Caki2 (cell line): ENCODE data around the gene SHROOM4. TPM values are rescaled to one million over a fixed set of nuclear protein-coding genes. Genes with fewer than 3 reads are reported as not detected.

ENCODE experiments used
- DNase-seq: peaks from one replicate; pipeline ENCODE4 v3.0.0-alpha.2; 2015; ENCODE audit warnings: low read depth
- in situ Hi-C: cut with HindIII; loops from 2 replicates; pipeline ENCODE4 v1.10.0; 2016; ENCODE audit warnings: low sequenced_read_pairs, low pct_unique_long_range_greater_than_20kb, mixed read lengths
- total RNA-seq: library from RNA; depleted of rRNA; stranded (reverse); fragments of >200 nt; shearing (Covaris generic); gene quantifications from 2 replicates; pipeline ENCODE4 v1.2.3, GENCODE V29; 2014; ENCODE audit warnings: low replicate concordance

Gene SHROOM4
- total RNA-seq, 1 experiment from 2014 or later: 3.7 TPM

- in situ Hi-C loops: no loop called here
- DNase-seq: peak; percentile 9
These were observed 15.2 kb downstream of the SHROOM4 start for GRCh38 chrX:50798783-50799182.

DNA sequence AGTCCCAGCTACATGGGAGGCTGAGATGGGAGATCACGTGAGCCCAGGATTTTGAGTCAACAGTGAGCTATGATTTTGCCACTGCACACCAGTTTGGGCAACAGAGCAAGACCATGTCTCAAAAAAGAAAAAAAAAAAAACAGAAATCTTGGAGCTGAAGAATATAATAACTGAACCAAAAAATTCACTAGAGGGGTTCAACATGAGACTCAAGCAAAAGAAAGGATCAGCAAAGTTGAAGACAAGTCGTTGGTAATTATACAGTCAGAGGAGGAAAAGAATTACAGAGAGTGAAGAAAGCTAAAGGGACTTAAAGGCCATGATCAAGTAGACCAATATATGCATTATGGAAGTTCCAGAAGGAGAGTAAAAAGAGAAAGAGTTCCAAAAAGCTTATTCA is 26.9 kb downstream of the SHROOM4 start:
- DNase-seq: no peak
- in situ Hi-C loops: no loop called here

DNA sequence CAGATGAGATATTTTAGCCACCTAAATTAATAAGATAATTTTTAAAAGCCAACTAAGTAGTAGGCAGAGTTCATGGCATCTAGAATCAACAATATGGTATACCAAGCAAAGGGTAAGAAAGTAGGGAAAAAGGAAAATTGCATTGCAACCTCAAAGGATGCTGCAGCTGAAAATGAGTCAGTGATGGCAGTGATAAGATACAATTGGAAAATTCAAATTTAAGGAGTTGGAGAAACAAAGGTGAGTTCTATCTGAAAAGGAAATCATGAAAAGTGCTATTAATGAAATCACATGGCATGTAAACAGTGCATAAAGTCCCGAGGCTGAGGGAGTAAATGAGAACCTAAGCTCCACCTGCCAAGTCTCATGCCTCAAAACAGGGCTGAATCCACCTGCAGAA is 33.9 kb downstream of the SHROOM4 start:
- in situ Hi-C loops: no loop called here
- DNase-seq: no peak

DNA sequence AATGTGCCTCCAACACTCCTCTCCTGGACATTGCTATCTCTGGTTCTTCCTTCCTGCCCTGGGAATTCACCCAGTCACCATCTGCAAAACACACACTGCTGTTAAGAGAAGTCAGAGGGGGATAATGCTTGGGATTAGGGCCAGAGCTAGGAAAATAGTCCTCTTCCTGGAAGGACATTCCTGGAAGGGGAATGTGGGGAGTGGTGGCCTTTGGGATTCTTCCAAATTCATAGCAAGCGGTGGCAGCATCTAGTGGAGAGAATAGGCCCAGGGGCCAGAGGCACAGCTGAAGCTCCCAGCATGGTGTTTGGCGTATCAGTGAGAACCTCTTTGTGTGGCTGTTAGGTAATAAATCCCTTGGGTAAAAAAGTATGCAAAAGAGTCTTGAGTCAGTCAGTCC is 34.3 kb downstream of the SHROOM4 start:
- in situ Hi-C loops: no loop called here
- DNase-seq: no peak

DNA sequence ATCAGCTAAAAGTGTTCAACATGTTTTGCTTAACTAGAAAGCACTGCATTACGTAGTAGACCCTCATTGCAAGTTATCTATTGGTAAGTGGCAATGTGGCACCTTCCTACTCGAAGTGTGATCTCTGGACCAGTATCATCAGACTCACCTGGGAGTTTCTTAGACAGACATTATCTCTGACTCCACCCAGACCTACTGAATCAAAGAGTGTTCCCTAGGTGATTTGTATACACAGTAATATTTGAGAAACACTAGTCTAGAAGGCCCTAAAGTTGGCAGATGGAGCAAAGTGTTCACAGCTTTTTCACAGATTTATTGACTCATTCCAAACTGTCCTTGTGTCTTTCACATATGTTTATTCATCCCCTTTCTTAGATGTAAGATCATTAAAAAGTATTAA is 35.7 kb downstream of the SHROOM4 start:
- in situ Hi-C loops: no loop called here
- no peak for DNase-seq

DNA sequence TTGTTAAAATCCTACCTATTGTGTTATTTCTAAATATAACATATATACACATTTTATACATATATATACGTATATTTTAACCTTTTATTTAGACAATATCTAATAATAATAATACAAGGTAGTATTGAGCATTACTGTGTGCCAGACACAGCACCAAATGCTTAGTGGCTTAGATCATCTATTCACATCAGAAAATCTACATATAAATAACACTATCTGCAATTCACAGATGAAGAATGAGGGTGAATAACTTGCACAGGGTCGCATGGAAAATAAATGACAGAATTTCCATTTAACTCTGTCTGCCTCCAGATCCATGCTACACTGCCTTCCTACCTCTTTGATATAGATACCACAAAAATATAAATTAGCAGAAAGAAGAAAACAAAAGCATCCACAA is 37.7 kb downstream of the SHROOM4 start:
- DNase-seq: no peak
- in situ Hi-C loops: no loop called here

- in situ Hi-C loops: no loop called here
- DNase-seq: no peak
These were observed 42.6 kb downstream of the SHROOM4 start for GRCh38 chrX:50771382-50771781.

DNA sequence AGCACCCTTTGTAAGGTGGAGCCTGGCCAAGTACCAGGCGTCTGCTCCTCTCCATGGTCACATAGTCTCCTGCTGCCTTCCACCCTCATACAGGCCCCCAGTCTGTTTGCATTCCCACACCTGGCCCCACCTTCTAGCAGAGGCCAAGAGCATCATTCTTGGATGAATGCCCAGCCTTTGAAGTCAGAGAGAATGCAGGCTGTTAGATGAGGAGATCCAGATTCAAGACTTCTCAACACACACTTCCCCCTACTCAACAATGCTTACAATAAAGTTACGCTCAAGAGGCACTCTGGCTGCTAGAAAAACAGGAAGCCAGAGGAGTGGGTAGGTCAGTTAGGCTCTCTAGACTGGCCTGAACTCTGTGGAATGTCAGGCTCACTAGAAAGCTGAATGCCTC is 43.3 kb downstream of the SHROOM4 start:
- DNase-seq: peak; percentile 44
- in situ Hi-C loops: no loop called here

GRCh38 chrX:50769389-50770063 is 44.5 kb downstream of the SHROOM4 start:
- in situ Hi-C loops: no loop called here
- DNase-seq: no peak

DNA sequence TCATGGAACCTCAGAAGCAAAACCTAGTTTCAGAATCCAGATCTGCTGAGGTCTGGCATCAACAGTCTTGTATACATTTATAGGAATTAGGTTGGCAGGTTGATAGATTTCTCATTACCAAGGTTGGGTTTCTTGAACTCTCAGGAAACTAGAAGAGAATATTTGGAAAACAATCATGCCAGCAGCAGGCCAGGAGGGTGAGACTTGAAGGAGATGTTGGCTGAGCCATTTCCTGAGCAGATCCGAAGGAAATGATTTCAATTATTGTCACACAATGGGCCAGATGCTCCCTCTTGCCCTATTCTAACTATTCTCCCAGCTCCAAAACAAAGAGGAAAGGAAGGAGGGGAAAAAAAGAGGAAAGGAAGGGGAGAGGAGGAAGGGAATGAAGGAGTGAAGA is 45.2 kb downstream of the SHROOM4 start:
- in situ Hi-C loops: no loop called here
- no peak for DNase-seq

DNA sequence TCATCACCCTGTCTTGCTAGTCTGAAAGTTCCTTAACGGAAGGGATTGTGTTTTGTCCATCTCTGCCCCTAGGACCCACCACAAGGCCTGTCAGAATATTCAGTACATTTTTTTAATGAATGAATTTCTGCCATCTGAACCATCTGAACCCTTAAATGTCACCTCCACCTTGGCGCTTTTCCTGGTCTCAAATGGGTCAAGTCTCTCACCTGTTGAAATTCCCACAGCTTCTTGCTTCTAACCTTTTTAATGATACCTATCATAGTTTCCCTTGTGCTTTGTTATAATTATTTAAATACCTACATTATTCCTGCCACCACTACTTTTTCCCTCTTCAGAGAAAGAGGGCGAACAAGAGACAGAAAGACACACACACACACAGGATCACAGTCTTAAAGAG is 48.0 kb downstream of the SHROOM4 start:
- in situ Hi-C loops: no loop called here
- no peak for DNase-seq

- no peak for DNase-seq
- in situ Hi-C loops: no loop called here
These were observed 51.4 kb downstream of the SHROOM4 start for GRCh38 chrX:50762578-50762977.

GRCh38 chrX:50756276-50756675 is 57.7 kb downstream of the SHROOM4 start:
- in situ Hi-C loops: no loop called here
- DNase-seq: no peak

DNA sequence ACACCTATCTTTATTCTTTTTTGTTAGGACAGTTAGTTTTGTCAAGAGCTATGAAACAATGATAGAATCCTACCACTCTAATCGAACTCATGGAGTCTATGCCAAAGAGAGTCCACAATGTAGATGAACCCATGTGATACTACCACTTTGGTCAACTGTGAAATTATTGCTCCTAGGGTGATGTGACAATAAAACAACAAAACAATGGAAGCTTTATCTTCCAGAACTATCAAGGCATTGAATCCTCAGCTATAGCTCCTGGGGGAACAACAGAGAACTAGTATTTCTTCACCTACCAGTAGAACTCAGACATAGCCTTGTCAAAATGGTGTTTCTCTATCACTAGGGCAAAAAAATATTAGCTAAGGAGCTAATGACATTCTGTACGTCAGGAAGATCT is 62.9 kb downstream of the SHROOM4 start:
- in situ Hi-C loops: no loop called here
- DNase-seq: no peak

DNA sequence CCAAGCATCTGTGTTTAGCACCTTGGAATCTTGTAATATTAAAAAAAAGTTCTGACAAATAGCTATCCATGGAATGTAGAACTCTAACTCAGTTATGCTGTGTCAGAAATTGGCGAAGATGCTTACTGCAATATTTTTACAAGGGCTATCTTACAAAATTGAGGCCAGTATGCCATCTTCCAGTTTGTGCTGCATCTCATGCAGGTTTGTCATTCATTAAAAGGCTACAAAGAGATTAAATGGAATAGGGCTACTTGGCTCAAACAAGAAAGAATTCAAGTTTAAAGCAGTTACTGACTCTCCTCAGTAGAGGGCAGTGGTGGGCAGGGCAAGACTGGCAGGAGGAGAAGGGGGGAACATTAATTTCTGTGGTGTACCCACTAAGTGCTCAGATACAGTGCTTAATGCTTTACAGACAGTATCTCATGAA is 66.5 kb downstream of the SHROOM4 start:
- in situ Hi-C loops: no loop called here
- DNase-seq: peak; percentile 12

DNA sequence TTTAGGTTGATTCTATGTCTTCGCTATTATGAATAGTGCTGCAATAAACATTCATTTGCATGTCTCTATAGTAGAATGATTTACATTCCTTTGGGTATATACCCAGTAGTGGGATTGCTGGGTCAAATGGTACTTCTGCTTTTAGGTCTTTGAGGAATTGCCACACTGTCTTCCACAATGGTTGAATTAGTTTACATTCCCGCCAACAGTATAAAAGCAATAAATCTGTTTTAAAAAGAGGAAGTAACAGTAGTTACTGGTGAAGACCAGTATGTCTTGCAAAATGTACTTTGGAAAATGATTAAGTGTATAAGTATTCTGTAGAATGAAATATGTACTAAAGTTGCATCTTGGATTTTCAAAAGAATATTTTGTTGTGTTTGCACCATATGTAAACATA is 77.3 kb downstream of the SHROOM4 start:
- in situ Hi-C loops: no loop called here

GRCh38 chrX:50726296-50726695 is 87.7 kb downstream of the SHROOM4 start:
- DNase-seq: no peak
- in situ Hi-C loops: no loop called here

More for the DNA sequence above, 77.3 kb downstream of the SHROOM4 start:
- DNase-seq: no peak

- in situ Hi-C loops: no loop called here
- DNase-seq: no peak
These were observed 88.7 kb downstream of the SHROOM4 start for GRCh38 chrX:50725310-50725709.

DNA sequence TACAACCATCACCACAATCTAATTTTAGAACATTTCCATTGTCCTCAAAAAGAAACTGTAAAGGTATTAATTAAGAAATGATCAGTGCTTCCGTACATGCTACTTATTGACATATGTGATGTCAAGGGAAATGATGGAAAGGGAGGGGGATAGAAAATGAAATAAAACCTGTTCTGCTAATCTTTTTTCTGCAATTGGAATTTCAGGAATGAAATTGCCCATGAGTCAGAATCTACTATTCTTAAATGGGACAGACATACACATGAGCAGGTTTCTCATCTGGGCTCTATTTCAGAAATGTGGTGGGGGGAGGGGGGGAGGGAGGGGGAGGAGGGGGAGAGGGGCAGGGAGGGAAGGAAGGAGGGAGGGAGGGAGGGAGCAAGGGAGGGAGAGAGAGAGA is 91.0 kb downstream of the SHROOM4 start:
- no peak for DNase-seq
- in situ Hi-C loops: no loop called here

DNA sequence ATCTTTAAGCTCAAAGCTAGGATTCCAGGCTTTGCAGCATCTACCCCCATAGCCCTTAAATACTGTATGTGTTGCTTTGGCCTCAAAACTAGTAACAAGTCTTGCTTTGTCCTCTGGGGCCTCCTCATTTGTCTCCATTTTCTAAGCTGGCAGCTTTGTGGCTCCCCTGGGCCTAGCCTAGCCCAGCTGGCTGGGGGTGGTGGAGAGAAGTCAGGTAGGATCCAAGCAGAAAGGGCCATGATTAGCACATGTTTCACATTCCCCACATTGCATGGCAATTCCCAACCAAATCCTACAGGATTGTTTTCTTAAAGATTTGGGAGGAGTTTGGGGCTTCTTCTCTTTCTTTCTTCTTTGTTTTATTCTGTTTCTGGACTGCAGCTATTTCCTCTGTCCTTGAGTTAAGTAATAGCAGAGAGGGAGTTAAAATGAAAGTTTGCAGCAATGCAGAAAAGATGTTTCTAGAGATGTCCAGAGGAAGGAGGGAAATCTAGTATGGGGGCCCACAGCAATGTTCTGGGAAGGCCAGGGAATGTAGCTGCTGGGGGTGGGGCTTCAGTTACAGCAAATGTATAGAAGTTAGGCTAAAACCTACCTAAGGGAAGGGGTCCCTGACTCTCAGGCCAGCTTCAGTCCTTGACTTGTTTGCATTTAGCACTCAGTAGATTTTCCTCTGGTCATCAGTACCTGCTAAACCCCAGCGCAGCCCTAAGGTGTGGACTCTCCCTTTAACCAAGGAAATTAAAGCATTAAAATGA is 92.1 kb downstream of the SHROOM4 start:
- no peak for DNase-seq
- in situ Hi-C loops: no loop called here
